ENCODE data around the gene XYLT1.

The XYLT1 gene

GRCh38 chr16:17368446-17368845, 102.3 kb downstream of the XYLT1 start:
- Histone ChIP-seq H3K27ac (no peak overlapping the region), H3K4me3 (ENCODE audit: low read depth, low read length) (no peak overlapping the region), H3K36me3 (replicated peaks) (no peaks in the 10 kb centered on the region), H3K27me3 (replicated peaks) (no peaks in the 10 kb centered on the region)
- no peak for DNase-seq
- TF ChIP-seq CTCF (IDR thresholded peaks at IDR 0.05; ENCODE audit: low read depth, low read length, missing control alignments) = no peak
- in situ Hi-C loops (cut with HindIII; ENCODE audit: low pct_ligation_motif_present, low sequenced_read_pairs) = no loop called here

GRCh38 chr16:17367923-17368322, 102.8 kb downstream of the XYLT1 start:
- in situ Hi-C loops (cut with HindIII; ENCODE audit: low pct_ligation_motif_present, low sequenced_read_pairs) = no loop called here
- no peaks in the 10 kb centered on the region for H3K36me3 ChIP-seq (replicated peaks)
- TF ChIP-seq CTCF (IDR thresholded peaks at IDR 0.05; ENCODE audit: low read depth, low read length, missing control alignments) = peak; percentile 42
- H3K27ac ChIP-seq = no peak overlapping the region
- no peaks in the 10 kb centered on the region for H3K27me3 ChIP-seq (replicated peaks)
- H3K4me3 ChIP-seq (ENCODE audit: low read depth, low read length) = no peak overlapping the region
- peak; percentile 13 for DNase-seq

- DNase-seq = no peak
- H3K27ac ChIP-seq = no peak overlapping the region
These were observed 103.7 kb downstream of the XYLT1 start for GRCh38 chr16:17367036-17367435.

GRCh38 chr16:17366299-17366961, 104.3 kb downstream of the XYLT1 start:
- no peak for DNase-seq
- Histone ChIP-seq H3K36me3 (replicated peaks) (no peaks in the 10 kb centered on the region), H3K27ac (no peak overlapping the region), H3K4me3 (ENCODE audit: low read depth, low read length) (no peak overlapping the region), H3K27me3 (replicated peaks) (no peaks in the 10 kb centered on the region)
- TF ChIP-seq CTCF (IDR thresholded peaks at IDR 0.05; ENCODE audit: low read depth, low read length, missing control alignments) = no peak
- in situ Hi-C loops (cut with HindIII; ENCODE audit: low pct_ligation_motif_present, low sequenced_read_pairs) = no loop called here

More at GRCh38 chr16:17367036-17367435, 103.7 kb downstream of the XYLT1 start:
- Histone ChIP-seq H3K4me3 (ENCODE audit: low read depth, low read length) (no peak overlapping the region), H3K27me3 (replicated peaks) (no peaks in the 10 kb centered on the region), H3K36me3 (replicated peaks) (no peaks in the 10 kb centered on the region)
- in situ Hi-C loops (cut with HindIII; ENCODE audit: low pct_ligation_motif_present, low sequenced_read_pairs) = no loop called here
- no peak for TF ChIP-seq CTCF (IDR thresholded peaks at IDR 0.05; ENCODE audit: low read depth, low read length, missing control alignments)

- H3K4me3 ChIP-seq (ENCODE audit: low read depth, low read length) = no peak overlapping the region
- H3K36me3 ChIP-seq (replicated peaks) = no peaks in the 10 kb centered on the region
- DNase-seq = no peak
- H3K27me3 ChIP-seq (replicated peaks) = no peaks in the 10 kb centered on the region
- TF ChIP-seq CTCF (IDR thresholded peaks at IDR 0.05; ENCODE audit: low read depth, low read length, missing control alignments) = no peak
- in situ Hi-C loops (cut with HindIII; ENCODE audit: low pct_ligation_motif_present, low sequenced_read_pairs) = no loop called here
- no peak overlapping the region for H3K27ac ChIP-seq
These were observed 105.0 kb downstream of the XYLT1 start for GRCh38 chr16:17365591-17366298.

Measured in brain microvascular endothelial cell (primary cell).